Right atrium auricular region (tissue), 2 donors: ENCODE results near the gene GPC3. TPM values are rescaled to one million over a fixed set of nuclear protein-coding genes. Genes with fewer than 3 reads are reported as not detected.

Source experiments
- DNase-seq: peaks from one replicate; pipeline ENCODE4 v3.0.0-alpha.2; 2019; ENCODE audit warnings: low spot score
- H3K27ac ChIP-seq, 2 donors: fragments of 200-600 bp; sonication (generic); 1 replicate in 1 of 2; 2 replicates in 1 of 2; pipeline ENCODE4 v1.5.1; 2016 to 2019
- H3K27me3 ChIP-seq, 2 donors: fragments of 200-600 bp; sonication (generic); one replicate each; pipeline versions ENCODE4 v1.5.1 to v1.6.0; 2017 to 2019
- H3K36me3 ChIP-seq: fragments of 200-600 bp; sonication (generic); one replicate; pipeline ENCODE4 v1.5.1; 2016
- H3K4me1 ChIP-seq, 2 donors: fragments of 200-600 bp; sonication (generic); one replicate each; pipeline versions ENCODE4 v1.5.1 to v1.6.0; 2017 to 2019
- H3K4me3 ChIP-seq, 2 donors: fragments of 200-600 bp; sonication (generic); 1 replicate in 1 of 2; 2 replicates in 1 of 2; pipeline ENCODE4 v1.5.1; 2017 to 2019; ENCODE audit warnings: mild to moderate bottlenecking in 1 of 2, moderate library complexity in 1 of 2
- H3K9me3 ChIP-seq, 2 donors: fragments of 200-600 bp; sonication (generic); one replicate each; pipeline ENCODE4 v1.5.1; 2019
- CTCF ChIP-seq, 2 donors: fragments of 200-600 bp; sonication (generic); IDR thresholded peaks; one replicate each; pipeline ENCODE4 v1.5.1; 2019; ENCODE audit warnings: antibody characterized with exemption in 2 of 2
- total RNA-seq, 2 donors: library from RNA; depleted of rRNA; stranded (reverse); fragments of >200 nt; gene quantifications; one replicate each; pipeline ENCODE4 v1.1.0, GENCODE V29; 2016

Gene GPC3
- total RNA-seq, 2 donors from 2014 or later, result 3.5 to 18.6 TPM

- H3K4me1 ChIP-seq, result no peaks in the 10 kb centered on the region
- peak; percentile 67 for DNase-seq
- H3K36me3 ChIP-seq, result no peaks in the 10 kb centered on the region
- H3K4me3 ChIP-seq, result peak overlapping the region in 1 of 2 donors; percentile 10
- H3K27me3 ChIP-seq, result no peaks in the 10 kb centered on the region
- peak; percentile 81 to 88 for TF ChIP-seq CTCF (IDR thresholded peaks at IDR 0.05)
- H3K27ac ChIP-seq, result no peak overlapping the region
- H3K9me3 ChIP-seq, result no peaks in the 10 kb centered on the region
Measured at GRCh38 chrX:133792198-133792953, 193.0 kb downstream of the GPC3 start.

- Histone ChIP-seq H3K4me1 (no peaks in the 10 kb centered on the region), H3K4me3 (no peak overlapping the region), H3K36me3 (no peaks in the 10 kb centered on the region), H3K27me3 (no peaks in the 10 kb centered on the region), H3K9me3 (no peaks in the 10 kb centered on the region), H3K27ac (no peak overlapping the region)
- TF ChIP-seq CTCF (IDR thresholded peaks at IDR 0.05), result no peak
- no peak for DNase-seq
Measured at GRCh38 chrX:133789829-133790228, 195.6 kb downstream of the GPC3 start.

GRCh38 chrX:133786382-133786781 lies 199.0 kb downstream of the GPC3 start:
- no peak overlapping the region for H3K27ac ChIP-seq
- H3K4me3 ChIP-seq, result no peak overlapping the region
- H3K9me3 ChIP-seq, result no peaks in the 10 kb centered on the region
- no peak for TF ChIP-seq CTCF (IDR thresholded peaks at IDR 0.05)
- no peak for DNase-seq
- no peaks in the 10 kb centered on the region for H3K27me3 ChIP-seq
- no peaks in the 10 kb centered on the region for H3K36me3 ChIP-seq
- H3K4me1 ChIP-seq, result no peaks in the 10 kb centered on the region

GRCh38 chrX:133783274-133783673 lies 202.1 kb downstream of the GPC3 start:
- no peak for TF ChIP-seq CTCF (IDR thresholded peaks at IDR 0.05)
- Histone ChIP-seq H3K4me3 (no peak overlapping the region), H3K36me3 (no peaks in the 10 kb centered on the region), H3K4me1 (no peaks in the 10 kb centered on the region), H3K27ac (no peak overlapping the region), H3K9me3 (no peaks in the 10 kb centered on the region), H3K27me3 (no peaks in the 10 kb centered on the region)
- no peak for DNase-seq

GRCh38 chrX:133781174-133781573 lies 204.2 kb downstream of the GPC3 start:
- Histone ChIP-seq H3K4me3 (no peak overlapping the region), H3K27ac (no peak overlapping the region), H3K9me3 (no peaks in the 10 kb centered on the region), H3K4me1 (no peaks in the 10 kb centered on the region), H3K27me3 (no peaks in the 10 kb centered on the region), H3K36me3 (no peaks in the 10 kb centered on the region)
- DNase-seq, result no peak
- TF ChIP-seq CTCF (IDR thresholded peaks at IDR 0.05), result no peak

- peak in 1 of 2 donors; percentile 52 for TF ChIP-seq CTCF (IDR thresholded peaks at IDR 0.05)
- H3K27ac ChIP-seq, result no peak overlapping the region
- H3K4me3 ChIP-seq, result no peak overlapping the region
- no peaks in the 10 kb centered on the region for H3K4me1 ChIP-seq
- DNase-seq, result no peak
- H3K9me3 ChIP-seq, result no peaks in the 10 kb centered on the region
- no peaks in the 10 kb centered on the region for H3K36me3 ChIP-seq
- no peaks in the 10 kb centered on the region for H3K27me3 ChIP-seq
Measured at GRCh38 chrX:133776072-133776471, 209.3 kb downstream of the GPC3 start.
